HG03159 (cell line): Measurements from ENCODE around the gene TMEM132C.
"Not testable (repeated sequence)": the region's sequence is repeated elsewhere in the genome, so short reads cannot be mapped to it uniquely, and the experiment has no call there.

ENCODE experiments used
- ATAC-seq: cut with Tn5 transposase; IDR thresholded peaks from one replicate; pipeline ENCODE4 v1.9.1; 2021; ENCODE audit warnings: mild to moderate bottlenecking, moderate library complexity; ENCODE audit not compliant: unreplicated experiment

TMEM132C gene

GRCh38 chr12:128471491-128471890, 204.5 kb downstream of the TMEM132C start:
- no peak for ATAC-seq

DNA sequence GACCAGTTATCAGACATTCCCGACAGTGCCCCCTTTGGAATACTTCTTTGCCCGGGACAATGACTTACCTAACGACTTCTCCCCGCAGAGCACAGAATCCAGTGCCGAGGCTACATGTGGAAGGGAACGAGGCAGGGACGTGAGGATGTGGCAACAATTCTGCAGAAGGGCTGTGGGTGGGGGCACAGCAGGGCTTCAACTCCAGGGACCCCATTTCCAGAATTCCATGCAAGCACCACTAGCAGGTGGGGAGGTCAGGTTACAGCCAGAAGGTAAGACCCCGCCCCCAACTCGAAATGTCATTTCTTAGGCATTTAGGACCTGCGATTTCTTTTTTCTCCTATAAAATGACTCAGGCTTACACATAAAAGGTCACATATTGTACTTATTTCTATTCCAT, 207.9 kb downstream of the TMEM132C start:
- ATAC-seq: no peak

- ATAC-seq: no peak
Measured at GRCh38 chr12:128476266-128476665, 209.3 kb downstream of the TMEM132C start.

DNA sequence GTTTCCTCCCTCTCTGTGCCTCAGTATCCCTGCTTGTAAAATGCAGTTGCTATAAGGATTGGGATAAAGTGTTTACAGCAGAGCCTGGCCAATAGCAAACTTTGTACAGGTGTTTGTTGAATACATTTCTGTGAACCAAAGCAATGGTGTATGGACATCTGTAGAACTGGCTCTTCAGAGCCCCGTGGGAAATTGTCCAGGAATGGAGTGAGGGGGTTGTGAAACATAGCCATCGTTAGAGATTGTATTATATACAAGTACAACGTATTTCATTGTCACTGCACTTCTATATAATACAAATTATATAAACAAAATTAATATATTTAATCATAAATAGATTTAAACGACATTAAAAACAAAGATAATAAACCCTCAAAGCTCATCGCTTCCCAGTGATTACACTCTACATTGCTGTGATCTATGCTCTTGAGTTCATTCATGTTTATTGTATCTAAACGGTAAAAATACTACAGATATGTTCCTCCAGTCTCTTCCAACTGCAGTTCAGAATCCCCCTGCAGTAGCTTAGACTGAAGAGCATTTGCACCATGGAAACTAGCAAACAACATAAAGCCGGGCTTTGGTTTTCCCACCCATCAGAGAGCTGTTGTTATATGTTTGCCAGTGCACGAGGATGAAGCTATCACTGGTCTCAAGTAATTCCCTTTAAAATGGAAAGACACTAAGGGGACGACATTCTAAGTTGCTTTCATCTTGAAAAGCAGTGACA, 216.7 kb downstream of the TMEM132C start:
- no peak for ATAC-seq

GRCh38 chr12:128497376-128497775, 230.4 kb downstream of the TMEM132C start:
- ATAC-seq: not testable (repeated sequence)

DNA sequence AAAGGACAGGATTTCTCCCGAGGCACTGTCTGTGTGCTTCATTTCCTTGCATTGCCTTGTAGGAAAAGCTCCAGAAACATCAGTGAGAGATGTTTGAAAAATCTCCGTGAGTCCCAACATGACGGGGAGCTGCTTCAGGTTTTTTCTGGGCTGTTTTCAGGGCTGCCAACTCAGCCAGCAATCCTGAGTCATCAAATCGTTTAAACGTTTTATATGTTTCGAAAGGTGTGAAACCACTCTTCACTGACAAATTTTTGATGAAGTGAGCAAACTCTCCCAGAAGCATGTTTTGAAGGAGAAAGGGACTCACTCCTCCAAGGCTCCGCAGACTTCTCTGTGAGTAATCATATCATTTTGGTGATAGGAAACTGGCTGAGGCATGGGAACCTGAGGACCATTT, 240.5 kb downstream of the TMEM132C start:
- ATAC-seq: no peak

- no peak for ATAC-seq
Measured at GRCh38 chr12:128509170-128509569, 242.2 kb downstream of the TMEM132C start.

DNA sequence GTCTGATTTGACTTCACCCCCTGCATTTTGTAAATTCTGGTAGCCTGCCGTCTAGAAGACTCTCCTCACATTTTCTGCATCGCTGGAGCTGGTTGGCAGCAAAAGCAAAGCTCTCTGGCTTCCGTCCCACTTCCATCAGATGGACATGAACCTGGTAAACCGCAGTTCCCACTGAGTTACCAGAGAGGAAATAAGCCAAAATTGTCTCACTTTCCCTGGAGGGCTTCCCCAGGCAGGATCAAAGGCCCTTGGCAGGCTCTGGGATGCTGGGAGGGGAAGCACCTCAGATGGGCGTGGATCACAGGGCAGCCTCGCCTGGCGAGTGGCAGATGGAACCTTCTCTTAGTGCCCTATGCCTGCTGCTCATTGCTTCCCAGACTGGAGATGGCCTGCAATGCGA, 243.5 kb downstream of the TMEM132C start:
- no peak for ATAC-seq

- ATAC-seq: no peak
Measured at GRCh38 chr12:128513331-128513730, 246.4 kb downstream of the TMEM132C start.

DNA sequence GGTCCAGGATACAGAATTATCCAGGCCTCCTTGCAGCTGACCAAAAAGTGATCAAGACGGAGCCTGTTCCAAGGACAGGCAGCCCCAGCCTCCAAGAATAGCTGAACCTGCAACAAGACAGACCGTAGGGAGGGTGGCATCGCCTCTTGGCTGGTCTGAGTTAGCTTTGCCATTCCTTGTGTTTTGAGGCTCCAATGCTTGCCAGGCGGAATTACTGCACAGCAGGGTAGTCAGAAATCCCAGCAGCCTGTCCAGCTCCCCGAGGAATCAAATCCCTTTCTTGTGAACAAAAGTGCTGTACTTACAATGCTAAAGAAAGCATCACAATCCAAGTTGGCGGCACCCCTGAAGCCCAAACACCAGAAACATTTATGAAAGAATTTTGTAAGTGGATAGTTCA, 246.9 kb downstream of the TMEM132C start:
- no peak for ATAC-seq

DNA sequence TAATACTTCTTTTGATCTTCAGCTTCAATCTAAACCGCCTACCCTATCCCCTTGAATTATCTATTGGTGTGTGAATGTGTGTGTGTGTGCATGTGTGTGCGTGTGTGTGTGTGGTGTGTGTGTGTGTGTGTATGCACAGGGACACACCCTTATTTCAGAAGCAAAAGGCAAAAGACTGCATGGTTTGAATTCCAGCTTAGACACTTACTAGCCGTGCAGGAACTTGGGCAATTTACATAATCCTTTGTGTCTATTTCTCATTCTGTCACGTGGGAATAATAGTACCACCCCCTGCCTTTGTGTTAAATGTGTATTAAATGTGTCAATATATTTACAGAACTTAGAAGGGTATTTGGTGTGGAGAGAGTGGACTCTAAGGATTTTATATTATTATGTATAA, 251.7 kb downstream of the TMEM132C start:
- no peak for ATAC-seq

DNA sequence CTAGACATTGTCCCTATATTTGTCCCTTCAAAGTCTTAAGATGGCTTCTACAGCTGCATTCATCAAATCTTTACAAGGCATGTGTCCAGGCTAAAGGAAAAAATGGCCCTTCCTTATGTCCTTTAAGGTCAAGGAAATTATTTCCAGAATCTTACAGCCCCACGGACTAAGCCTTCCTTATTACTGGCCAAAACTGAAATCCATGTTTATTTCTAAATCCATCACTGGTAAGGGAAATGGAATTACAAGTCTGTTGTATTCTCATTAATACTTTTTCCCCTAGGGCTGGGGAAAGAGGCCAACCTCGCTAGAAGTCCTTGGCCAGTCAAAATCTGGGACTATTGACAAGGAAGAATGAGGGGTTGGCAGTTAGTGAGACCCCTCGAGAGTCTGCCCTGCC, 252.5 kb downstream of the TMEM132C start:
- ATAC-seq: no peak

DNA sequence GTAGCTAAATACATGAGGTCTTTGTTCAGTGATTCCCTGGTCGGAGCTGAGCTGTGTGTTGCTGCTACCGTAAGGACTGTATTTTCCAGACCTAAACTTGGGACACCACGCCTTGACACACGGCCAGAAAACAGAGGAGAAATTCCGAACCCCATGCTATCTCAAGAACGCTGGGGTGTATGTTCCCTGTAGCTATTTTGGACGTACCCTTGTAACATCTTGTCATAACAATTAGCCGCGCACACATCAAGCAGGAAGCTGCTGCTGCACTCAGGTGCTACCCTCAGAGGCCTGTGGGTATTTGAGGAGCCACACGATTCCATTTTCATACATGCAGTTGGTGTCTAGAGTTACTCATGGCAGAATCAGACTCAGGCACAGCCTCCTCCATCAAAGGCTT, 255.0 kb downstream of the TMEM132C start:
- no peak for ATAC-seq

- no peak for ATAC-seq
Measured at GRCh38 chr12:128524439-128524838, 257.5 kb downstream of the TMEM132C start.

- no peak for ATAC-seq
Measured at GRCh38 chr12:128531170-128531569, 264.2 kb downstream of the TMEM132C start.

- ATAC-seq: peak; percentile 63
Measured at GRCh38 chr12:128534906-128535305, 267.9 kb downstream of the TMEM132C start.

GRCh38 chr12:128536810-128537209, 269.8 kb downstream of the TMEM132C start:
- ATAC-seq: no peak

GRCh38 chr12:128537668-128538067, 270.7 kb downstream of the TMEM132C start:
- ATAC-seq: no peak

DNA sequence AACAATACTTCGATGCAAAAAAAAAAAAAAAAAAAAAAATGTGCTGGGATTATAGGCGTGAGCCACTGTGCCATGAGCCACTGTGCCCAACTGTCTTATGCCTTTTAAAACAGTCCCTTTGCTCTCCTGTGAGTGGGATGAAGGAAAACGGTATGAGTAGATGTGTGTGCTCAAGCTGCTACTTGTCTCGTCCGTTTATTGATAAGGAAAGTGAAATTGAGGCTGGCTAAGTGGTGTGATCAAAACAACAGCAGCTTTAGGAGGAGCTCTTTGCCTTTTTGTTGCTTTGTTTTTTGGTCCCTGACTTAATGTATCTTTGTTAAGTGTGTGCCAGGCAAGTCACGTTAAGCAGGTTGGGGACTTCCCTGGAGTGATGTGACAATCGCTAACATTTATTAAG, 275.9 kb downstream of the TMEM132C start:
- ATAC-seq: no peak

GRCh38 chr12:128543460-128543859, 276.5 kb downstream of the TMEM132C start:
- ATAC-seq: no peak

GRCh38 chr12:128543971-128544370, 277.0 kb downstream of the TMEM132C start:
- ATAC-seq: no peak

- ATAC-seq: no peak
Measured at GRCh38 chr12:128548949-128549348, 282.0 kb downstream of the TMEM132C start.

GRCh38 chr12:128549601-128550218, 282.7 kb downstream of the TMEM132C start:
- no peak for ATAC-seq
